ENCODE data around the gene GPC6. TPM values are rescaled to one million over a fixed set of nuclear protein-coding genes. Genes with fewer than 3 reads are reported as not detected.

Gene GPC6
- total RNA-seq, 1 donor from 2014 or later = not detected

GRCh38 chr13:93268327-93269028 lies 41.9 kb downstream of the GPC6 start:
- DNase-seq = no peak
- no peaks in the 10 kb centered on the region for H3K9me3 Mint-ChIP-seq
- POLR2A ChIA-PET = no interaction called here

GRCh38 chr13:93270769-93271742 lies 44.4 kb downstream of the GPC6 start:
- ATAC-seq (ENCODE audit: low read depth) (no peak), DNase-seq (no peak)
- H3K27me3 Mint-ChIP-seq = no peaks in the 10 kb centered on the region
- ChIA-PET POLR2A (no interaction called here), CTCF (no interaction called here)
- H3K27ac Mint-ChIP-seq = no peak overlapping the region
- intact Hi-C loops (cut with micrococcal nuclease) = no loop called here
- no peaks in the 10 kb centered on the region for H3K36me3 Mint-ChIP-seq (ENCODE audit: low read depth)
- no peak for TF ChIP-seq CTCF (IDR thresholded peaks at IDR 0.05)
- no peak overlapping the region for H3K4me3 Mint-ChIP-seq
- H3K4me1 Mint-ChIP-seq = no peaks in the 10 kb centered on the region
- no peaks in the 10 kb centered on the region for H3K9me3 Mint-ChIP-seq

More at GRCh38 chr13:93268327-93269028, 41.9 kb downstream of the GPC6 start:
- Mint-ChIP-seq H3K4me3 (no peak overlapping the region), H3K27ac (no peak overlapping the region), H3K4me1 (no peaks in the 10 kb centered on the region), H3K27me3 (no peaks in the 10 kb centered on the region), H3K36me3 (ENCODE audit: low read depth) (no peaks in the 10 kb centered on the region)
- no peak for TF ChIP-seq CTCF (IDR thresholded peaks at IDR 0.05)
- no peak for ATAC-seq (ENCODE audit: low read depth)
- intact Hi-C loops (cut with micrococcal nuclease) = no loop called here
- CTCF ChIA-PET = no interaction called here

GRCh38 chr13:93279982-93280381 lies 53.4 kb downstream of the GPC6 start:
- Mint-ChIP-seq H3K4me3 (no peak overlapping the region), H3K9me3 (peaks cover 6% of the 10 kb centered on the region), H3K4me1 (no peaks in the 10 kb centered on the region), H3K27ac (no peak overlapping the region), H3K27me3 (no peaks in the 10 kb centered on the region), H3K36me3 (ENCODE audit: low read depth) (no peaks in the 10 kb centered on the region)
- ChIA-PET CTCF (no interaction called here), POLR2A (no interaction called here)
- no peak for TF ChIP-seq CTCF (IDR thresholded peaks at IDR 0.05)
- intact Hi-C loops (cut with micrococcal nuclease) = no loop called here
- ATAC-seq (ENCODE audit: low read depth) = no peak
- DNase-seq = no peak

- ATAC-seq (ENCODE audit: low read depth) = no peak
- ChIA-PET CTCF (no interaction called here), POLR2A (no interaction called here)
- Mint-ChIP-seq H3K4me3 (no peak overlapping the region), H3K4me1 (no peaks in the 10 kb centered on the region), H3K9me3 (peaks cover 6% of the 10 kb centered on the region), H3K36me3 (ENCODE audit: low read depth) (no peaks in the 10 kb centered on the region), H3K27ac (no peak overlapping the region), H3K27me3 (no peaks in the 10 kb centered on the region)
- intact Hi-C loops (cut with micrococcal nuclease) = no loop called here
- no peak for TF ChIP-seq CTCF (IDR thresholded peaks at IDR 0.05)
- no peak for DNase-seq
Observed at GRCh38 chr13:93280688-93281087, 54.1 kb downstream of the GPC6 start.

GRCh38 chr13:93283255-93283654 lies 56.6 kb downstream of the GPC6 start:
- CTCF ChIA-PET = no interaction called here

More at GRCh38 chr13:93283255-93283654, 56.6 kb downstream of the GPC6 start:
- no peak overlapping the region for H3K27ac Mint-ChIP-seq
- DNase-seq (no peak), ATAC-seq (ENCODE audit: low read depth) (no peak)
- no peaks in the 10 kb centered on the region for H3K27me3 Mint-ChIP-seq
- H3K4me1 Mint-ChIP-seq = no peaks in the 10 kb centered on the region
- TF ChIP-seq CTCF (IDR thresholded peaks at IDR 0.05) = no peak
- no peaks in the 10 kb centered on the region for H3K36me3 Mint-ChIP-seq (ENCODE audit: low read depth)
- intact Hi-C loops (cut with micrococcal nuclease) = no loop called here
- no peak overlapping the region for H3K4me3 Mint-ChIP-seq
- H3K9me3 Mint-ChIP-seq = peaks cover 3% of the 10 kb centered on the region
- POLR2A ChIA-PET = no interaction called here
